ENCODE measurements around the gene N4BP2L2.

Gene N4BP2L2

DNA sequence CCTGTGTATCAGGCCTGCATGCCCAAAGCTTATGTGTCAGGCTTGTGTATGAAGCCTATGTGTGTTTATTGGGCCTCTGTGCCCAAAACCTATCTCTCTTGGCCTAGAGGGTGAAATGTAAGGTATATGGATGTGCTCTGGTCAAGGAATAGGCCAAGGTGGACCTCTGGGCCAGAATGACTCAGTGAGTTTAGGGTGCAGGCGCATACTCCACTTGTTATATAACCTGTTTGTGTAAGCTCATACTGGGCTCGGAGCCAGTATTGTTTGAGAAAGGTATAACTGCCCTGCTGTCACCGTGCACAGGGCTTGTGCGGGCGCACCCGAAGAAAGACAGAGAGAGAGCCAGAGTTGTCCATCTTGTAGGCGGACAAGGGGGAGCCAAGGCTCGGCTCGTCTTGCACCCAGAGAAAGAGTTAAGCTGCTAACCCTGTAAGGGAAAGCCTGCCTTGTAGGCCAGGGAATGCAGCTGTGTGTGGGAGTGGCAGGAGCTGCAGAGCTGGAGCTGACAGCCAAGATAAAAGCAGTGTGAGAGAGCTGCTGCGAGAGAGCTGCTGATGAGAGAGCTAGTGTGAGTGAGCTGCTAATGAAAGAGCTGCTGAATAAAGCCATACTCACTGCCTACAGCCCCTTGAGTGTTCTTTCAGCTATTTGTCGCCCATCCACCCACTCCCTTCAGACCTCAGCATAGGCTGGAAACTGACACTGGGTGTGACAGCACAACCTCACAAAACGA is 67.2 kb downstream of the N4BP2L2 start:
- FAIRE-seq = no peak
- DNase-seq (ENCODE audit: low spot score) = no peak

DNA sequence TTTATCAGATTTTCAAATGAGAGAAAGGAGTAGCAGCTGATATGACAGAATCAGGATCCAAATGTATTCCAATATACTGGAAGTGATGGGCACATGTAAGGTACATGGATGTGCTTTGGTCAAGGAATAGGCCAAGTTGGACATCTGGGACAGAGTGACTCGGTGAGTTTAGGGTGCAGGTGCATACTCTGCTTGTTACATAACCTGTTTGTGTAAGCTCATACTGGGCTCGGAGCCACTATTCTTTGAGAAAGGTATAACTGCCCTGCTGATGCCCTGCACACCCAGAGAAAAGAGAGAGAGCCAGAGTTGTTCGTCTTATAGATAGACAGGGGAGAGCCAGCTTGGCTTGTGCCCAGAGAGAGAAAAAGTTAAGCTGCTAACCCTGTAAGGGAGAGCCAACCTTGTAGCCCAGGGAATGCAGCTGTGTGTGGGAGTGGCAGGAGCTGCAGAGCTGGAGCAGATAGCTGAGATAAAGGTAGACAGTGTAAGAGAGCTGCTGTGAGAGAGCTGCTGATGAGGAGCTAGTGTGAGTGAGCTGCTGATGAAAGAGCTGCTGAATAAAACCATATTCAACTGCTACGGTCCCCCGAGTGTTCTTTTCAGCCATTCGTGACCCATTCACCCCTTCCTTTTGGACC is 70.0 kb downstream of the N4BP2L2 start:
- FAIRE-seq = no peak
- no peak for DNase-seq (ENCODE audit: low spot score)

DNA sequence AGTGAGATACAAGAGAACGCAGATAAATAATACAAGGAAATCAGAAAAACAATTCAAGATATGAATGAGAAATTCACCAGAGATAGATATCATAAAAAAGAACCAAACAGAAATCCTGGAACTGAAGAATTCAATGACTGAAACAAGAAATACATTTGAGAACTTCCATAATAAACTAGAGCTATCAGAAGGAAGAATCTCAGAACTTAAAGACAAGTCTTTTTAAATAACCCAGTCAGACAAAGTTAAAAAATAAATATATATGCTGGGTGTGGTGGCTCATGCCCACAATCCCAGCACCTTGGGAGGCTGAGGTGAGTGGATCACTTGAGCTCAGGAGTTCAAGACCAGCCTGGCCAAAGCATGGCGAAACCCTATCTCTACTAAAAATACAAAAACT is 82.0 kb downstream of the N4BP2L2 start:
- FAIRE-seq = no peak

DNA sequence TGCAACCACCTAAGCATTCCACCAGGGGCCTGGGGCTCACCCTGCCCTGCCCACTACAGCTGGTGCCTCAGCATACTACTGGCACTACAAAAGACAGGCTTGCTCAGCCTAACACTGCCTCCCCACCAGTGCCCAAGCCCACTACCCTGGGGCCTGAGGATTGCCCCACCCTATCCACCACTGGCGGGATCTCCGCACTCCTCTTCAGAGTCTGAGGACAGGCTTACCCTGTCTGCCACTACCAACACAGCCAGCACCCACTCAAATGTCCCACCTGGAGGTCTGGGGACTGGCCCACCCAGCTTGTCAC is 83.0 kb downstream of the N4BP2L2 start:
- FAIRE-seq = no peak
- no peak for DNase-seq (ENCODE audit: low spot score)

More for the DNA sequence above, 82.0 kb downstream of the N4BP2L2 start:
- DNase-seq (ENCODE audit: low spot score) = no peak

DNA sequence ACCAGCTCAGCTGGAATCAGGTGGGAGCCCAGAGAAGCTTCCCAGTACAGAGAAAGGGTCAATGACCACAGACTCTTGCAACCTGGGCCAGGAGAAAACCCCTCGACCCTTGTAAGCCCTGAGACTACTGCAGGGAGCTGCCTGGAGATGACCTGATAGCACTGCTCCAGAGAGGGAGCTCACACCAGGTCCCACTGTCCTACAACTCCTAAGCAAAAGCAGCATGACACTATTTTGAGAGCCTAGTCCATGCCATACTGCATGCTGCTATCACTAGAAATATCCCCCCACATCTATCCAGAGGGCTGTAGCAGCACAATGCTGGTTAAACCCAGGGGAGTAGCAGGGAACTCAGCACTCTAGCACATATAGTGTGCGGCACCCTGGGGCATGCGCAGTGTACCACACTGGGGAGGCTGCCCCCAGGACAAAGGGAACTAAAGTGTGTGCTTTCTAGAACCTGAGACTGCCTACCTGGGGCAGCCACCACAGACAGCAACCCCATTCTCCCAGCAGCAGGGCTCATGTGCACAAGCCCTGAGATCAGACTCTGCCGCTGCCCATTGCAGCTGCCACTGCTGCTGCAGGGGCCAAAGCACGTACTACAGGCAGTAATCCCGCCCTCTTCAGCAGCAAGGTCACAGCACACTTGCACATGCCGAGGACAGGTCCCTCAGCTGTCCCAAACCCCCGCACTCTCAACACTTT is 83.6 kb downstream of the N4BP2L2 start:
- DNase-seq (ENCODE audit: low spot score) (no peak), FAIRE-seq (no peak)

DNA sequence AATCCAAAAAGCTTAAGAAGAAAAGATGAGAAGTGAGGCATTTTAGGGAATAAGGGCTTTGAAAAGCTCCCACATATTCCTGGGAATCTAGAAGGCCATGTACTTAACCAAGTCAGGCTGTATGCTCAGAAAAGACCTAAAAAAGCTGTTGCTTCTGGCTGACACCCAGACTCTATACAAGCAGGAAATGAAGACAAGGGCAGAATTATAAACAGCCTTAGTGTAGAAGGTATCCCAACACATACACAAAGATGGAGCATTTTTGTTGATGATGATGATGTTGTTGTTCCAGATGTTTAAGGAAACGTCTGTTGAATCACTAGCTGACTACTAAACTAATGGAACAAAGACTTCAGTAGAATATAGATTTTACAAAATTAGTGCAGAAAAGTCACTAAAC is 84.6 kb downstream of the N4BP2L2 start:
- DNase-seq (ENCODE audit: low spot score) = no peak
- FAIRE-seq = no peak

DNA sequence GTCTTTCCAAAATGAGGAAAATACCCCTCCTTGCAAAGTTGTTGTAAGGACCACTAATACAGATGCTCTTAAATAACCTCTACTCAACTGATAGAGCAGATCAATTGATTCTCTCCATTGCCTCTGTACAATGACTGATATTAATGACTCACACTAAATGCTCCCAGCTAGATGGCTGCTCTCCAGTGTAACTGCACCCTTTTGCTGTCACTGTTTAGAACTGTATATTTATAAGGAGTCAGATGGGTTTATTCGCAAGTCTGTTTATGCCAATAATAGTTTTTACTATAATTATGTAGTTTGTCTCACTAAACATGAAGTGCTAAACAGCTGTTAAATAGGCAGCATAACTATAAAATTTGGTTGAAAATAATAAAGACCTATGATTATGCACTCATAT is 89.6 kb downstream of the N4BP2L2 start:
- DNase-seq (ENCODE audit: low spot score) (no peak), FAIRE-seq (no peak)

DNA sequence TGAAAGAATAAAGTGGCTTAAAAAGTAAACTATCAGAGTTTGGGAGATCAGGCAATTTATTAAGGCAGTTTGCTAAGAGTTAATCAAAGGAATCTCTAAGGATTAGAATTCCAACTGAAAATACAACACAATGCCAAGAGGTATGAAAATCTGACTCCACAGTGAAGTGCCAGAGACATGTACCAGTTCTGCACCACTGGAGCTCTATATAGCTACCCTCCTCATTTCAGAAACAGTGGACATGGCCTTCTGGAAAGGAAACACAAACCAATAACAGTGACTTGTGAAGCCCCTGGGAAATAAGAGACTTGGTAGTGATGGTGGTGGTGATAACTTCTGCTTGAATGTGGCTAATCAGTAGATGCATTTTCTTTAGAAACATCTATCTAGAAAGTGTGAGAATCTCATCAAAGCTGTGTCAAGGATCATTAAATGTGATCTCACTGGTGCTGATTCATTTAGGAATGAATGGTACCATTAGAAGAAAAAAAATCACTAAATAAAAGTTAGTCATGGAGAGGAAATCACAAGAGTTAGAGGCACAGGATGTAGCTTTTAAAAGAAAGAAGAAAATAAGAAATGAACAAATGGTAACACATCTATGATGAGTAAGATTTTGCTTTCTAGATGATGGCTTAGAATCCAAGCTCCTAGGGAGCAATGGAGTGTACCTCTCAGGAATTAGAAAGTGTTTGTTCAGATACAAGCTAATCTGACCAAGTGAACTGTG is 90.5 kb downstream of the N4BP2L2 start:
- no peak for FAIRE-seq
- DNase-seq (ENCODE audit: low spot score) = no peak

DNA sequence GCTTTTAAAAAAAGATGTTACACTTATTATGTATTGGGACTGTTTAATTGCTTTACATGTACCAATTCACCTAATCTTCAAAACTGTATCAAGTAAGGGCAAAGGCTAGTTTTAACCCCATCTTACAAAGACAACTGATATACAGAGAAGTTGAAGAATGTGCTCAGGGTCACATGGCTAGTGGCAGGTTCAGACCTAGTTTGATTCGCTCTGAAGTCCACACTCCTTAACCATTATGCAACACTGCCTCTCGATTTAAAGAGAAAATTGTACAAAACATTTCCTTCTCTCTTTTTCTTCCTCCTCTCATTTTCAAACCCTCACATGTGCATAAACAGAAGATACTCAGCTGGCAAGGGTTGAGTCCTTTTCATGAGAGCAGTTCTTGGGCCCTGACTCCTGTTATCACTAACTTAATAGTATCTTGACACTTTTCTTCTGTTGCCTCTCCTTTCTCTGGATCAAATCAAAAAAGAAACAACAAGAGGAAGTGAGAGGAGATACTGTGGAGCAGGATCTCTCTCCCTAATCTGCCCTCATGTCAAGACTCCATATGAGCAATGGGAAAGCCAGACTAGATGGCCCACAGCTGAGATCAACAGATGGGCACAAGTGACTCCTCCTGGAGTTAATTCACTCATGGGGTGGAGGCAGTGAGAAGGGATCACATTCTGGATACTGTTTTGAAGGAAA is 91.7 kb downstream of the N4BP2L2 start:
- DNase-seq (ENCODE audit: low spot score) (no peak), FAIRE-seq (no peak)

DNA sequence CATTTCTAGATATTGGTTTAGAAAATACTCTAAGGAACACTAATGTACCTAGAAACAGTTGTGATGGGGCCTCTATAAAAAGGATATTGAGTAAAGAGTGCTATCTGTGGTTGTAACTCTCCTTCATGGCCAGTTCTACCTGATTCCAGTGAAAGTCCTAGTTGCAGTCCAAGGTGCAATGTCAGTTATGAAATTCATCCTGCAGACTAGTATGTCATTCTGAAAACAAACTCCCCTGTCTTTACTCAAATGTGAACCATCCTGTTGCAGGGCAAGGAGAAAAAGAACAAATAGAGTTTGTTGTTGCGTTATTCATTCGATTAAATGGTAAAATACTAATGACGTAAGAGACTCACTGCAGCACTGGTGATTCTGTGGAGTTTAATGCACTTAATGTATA is 92.4 kb downstream of the N4BP2L2 start:
- DNase-seq (ENCODE audit: low spot score) (no peak), FAIRE-seq (no peak)

DNA sequence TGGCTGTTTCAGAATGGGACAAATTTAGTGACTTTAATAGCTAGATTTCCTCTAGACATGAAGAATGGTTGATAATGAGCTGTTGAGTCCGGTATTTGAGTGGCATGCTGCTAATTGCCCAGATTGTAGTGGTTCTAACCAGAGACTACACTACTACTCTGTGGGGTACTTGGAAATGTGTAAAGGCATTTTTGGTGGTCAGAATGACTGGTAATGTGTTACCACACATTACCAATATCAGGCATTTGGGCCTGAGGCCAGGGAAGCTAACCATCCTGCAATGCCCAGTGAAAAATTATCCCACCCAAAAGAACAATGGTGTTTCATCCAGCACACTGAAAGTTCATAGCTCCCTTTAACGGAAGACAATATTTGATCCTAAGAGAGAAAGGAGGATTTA is 93.1 kb downstream of the N4BP2L2 start:
- DNase-seq (ENCODE audit: low spot score) (no peak), FAIRE-seq (no peak)

DNA sequence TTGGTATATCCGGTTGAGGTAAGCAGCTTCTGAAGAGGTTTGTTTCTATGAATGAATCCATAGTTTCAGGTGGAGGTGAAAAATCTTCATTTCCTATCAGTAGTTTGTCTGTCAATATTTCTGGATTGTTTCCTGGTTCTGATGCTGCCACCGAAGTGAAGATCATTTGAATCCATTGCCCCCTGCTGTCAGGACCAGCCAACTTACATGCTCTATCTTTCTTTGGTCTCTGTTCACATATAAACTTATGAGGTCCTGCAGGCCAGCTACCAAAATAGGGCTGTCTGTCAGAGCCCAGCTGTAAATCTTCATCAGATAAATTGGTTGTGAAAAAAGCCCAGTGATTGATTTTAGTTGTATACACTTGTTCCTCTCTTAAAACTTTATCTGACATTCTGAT is 95.5 kb downstream of the N4BP2L2 start:
- DNase-seq (ENCODE audit: low spot score) (no peak), FAIRE-seq (no peak)

DNA sequence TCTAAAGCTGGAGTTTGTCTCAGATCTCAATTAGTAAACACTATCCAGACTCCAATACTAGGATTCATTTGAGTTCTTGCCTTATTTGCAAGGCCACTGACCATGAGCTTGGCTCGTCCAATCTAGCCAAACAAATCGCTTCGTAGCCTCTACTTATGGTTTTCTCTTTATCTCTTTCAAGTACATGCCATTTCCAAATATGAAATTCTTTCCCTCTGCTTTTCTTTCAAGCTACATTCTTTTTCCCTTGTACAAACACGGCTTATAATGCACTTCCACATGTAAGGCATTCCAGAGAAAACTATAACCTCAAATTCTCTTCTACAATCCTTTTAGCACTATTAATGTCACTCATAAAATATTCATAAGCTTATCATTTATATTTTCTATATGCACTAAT is 99.7 kb downstream of the N4BP2L2 start:
- DNase-seq (ENCODE audit: low spot score) (no peak), FAIRE-seq (no peak)

DNA sequence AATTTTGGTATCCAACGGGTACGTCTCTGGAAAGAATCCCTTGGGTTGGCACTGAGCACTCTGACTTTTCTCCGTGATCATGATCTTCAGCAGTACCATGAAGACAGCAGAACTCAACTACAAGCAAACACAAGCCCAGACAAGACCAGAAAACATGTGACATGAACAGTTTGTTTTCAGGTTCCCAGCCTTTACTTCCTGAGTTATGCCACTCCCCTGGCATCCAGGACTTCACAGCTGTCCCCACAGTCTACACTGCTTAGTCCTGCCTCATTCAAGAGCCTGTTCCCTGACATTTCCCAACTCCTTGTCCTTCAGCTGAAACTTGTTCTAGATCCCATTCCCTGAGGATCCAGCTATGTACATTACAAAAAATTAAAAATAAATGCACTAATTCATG is 105.7 kb downstream of the N4BP2L2 start:
- DNase-seq (ENCODE audit: low spot score) (no peak), FAIRE-seq (no peak)

DNA sequence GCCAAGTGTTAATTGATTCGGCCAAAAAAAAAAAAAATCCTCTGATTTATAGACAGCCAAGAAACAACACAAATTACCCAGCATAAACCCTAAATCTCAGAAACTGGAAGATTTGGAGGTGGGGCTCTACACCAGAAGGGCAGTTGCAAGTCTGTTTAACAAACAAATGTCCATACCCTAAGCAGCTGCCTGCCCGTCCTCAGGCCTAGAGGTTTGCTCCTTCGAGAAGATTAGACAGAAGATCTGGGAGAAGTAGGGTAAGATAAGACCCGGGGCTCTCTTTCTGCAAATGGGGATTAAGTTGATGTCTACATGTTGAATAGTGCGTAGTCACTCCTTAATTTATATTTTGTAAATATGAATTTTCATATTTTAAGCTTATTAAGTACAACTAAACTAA is 107.2 kb downstream of the N4BP2L2 start:
- no peak for FAIRE-seq

DNA sequence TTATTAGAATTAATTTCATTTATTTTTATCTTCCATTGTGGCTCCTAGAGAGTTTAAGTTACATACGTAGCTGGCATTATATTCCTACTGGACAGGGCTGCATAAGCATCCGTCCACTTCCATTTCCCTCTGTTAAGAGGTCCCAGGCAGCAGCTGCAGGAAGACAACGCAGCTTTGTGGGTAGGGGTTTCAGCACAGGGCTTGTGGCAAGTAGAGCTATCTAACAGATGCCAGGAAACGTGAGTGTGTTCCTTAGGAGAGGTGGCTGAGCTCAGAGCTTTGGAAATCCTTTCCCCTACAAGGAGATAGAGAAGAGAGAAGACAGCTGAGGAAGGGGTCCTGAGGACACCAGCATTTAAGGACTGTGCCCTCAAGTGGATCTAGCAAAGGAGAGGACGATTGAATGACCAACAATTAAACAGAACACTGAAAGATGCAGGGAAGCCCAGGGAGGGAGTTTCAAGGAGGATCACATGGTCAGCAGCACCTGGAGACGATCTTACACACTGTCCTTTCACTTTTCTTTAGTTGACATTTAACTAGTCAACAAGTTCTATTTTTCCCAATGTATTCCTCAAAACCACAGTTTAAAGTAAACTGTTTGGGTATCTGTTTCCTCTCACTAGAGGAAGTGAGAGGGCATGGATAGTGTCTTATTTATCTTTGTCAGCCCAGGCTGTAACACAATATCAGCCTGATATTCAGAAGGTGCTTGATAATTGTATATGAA is 108.4 kb downstream of the N4BP2L2 start:
- DNase-seq (ENCODE audit: low spot score) = no peak
- no peak for FAIRE-seq

More for the DNA sequence above, 107.2 kb downstream of the N4BP2L2 start:
- no peak for DNase-seq (ENCODE audit: low spot score)

DNA sequence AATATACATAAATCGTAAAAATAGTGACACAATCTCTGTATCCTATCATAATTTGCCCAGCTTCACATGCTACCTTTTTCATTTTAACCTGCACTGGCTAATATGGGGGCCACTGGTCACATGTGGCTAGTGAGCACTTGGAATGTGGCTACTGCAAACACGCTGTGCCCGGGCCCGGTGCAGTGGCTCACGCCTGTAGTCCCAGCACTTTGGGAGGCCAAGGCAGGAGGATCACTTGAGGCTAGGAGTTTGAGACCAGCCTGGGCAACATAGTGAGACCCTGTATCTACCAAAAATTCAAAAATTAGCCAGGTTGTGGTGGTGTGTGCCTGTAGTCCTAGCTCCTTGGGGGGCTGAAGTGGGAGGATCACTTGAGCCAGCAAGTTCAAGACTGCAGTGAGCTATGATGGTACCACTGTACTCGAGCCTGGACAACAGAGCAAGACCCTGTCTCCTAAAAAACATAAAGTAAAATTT is 109.1 kb downstream of the N4BP2L2 start:
- DNase-seq (ENCODE audit: low spot score) (no peak), FAIRE-seq (no peak)

DNA sequence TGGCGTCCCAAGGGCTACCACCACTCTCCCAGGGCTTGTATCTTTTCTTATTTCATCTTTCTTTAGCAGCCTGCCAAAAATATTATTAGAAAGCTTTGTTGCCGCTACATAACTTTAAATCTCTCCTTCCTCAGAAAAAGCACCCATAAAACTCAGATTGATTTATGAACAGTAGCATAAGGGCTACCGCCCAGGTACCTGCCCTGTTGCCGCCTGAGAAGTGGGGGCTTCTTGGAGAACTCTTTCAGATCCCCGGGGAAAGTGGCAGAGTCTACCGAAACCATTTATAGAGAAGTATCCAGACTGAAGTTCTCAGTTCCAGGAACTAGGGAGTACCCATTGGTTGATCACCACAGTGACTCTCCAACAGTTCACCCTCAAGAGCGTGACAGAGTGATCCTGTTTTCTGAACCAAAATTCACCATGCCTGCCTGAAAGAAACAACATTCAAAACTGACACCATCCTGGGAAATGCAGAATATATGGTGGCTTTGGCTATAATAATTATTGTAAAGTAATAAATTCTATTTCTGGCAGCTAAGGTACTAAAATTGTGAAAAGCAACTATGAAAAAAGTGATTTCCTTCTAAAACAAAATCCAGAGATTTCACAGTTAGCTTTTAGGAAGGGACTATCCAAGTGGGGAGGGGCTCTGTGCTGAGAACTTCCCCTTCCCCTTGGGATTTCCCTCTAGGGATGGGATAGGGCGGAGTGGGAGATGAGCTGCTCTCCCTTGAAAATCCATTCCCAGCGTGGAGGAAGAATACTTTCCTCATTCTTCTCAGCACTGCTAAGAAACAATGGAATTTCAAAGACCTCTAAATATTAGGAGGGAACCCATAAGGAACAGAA is 109.8 kb downstream of the N4BP2L2 start:
- no peak for FAIRE-seq
- DNase-seq (ENCODE audit: low spot score) = no peak

DNA sequence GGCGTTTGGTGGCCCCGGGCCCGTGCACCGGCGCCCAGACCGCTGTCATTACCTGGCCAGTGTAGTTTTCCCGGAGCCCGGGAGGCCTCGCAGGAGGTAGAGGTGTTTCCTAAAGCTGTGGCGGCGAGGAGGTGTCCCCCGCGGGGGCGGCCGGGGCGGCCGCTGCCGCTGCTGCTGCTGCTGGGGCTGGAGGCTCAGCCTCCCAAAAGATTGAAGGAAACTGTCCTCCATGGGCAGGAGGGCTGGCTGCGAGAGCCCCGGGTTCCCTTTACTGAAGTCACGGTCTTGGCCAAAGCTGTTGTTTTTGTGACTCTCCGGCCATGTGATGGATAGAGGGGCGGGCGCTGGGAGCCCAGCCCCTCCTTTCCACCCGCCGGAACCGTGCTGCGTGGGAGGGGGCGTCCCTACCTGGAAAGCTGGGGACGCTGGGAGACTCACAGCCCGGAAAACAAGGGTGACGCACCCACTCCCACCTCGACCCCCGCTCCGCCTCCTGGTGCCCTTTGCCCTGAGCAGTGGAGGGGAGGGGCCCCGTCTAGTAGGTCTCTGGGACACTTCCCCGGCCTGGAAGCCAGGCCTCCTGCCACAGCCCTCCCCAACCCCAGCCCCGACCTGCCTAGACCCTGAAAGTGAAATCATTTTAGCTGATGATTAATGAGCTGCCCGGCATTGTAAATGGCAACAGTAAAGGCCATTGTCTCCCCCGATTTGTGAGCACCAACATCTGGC is 110.6 kb downstream of the N4BP2L2 start, which contains the start of gene N4BP2L1:
Gene N4BP2L1 (minus strand): TSS at position 279 of the 729 bp plus-strand sequence. CDS start 48 bp downstream, at position 231.
- no peak for FAIRE-seq
- no peak for DNase-seq (ENCODE audit: low spot score)
